ENCODE results near the gene ATP6V1G3. TPM values are rescaled to one million over a fixed set of nuclear protein-coding genes. Genes with fewer than 3 reads are reported as not detected.

Gene ATP6V1G3
- total and polyA plus RNA-seq, 2 donors (not counting 1 experiment from before 2014, with no cell fraction given), result not detected

DNA sequence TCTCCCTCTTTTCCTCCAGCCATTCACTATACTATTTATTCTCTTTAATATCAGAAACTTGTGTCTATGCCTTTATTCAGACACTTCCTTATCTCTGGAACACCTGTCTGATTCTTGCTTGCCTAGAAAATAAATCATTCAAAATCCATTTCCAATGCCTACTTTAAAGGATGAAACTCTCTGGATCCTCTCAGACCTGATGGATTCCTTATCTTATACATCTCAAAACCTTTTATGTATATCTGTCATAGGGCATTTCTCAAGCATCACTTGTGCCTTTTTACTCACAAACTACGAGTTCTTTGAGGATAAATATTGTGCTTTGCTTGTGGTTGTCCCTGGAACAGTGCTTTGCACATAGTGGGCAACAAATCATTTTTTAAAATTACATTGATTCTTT lies 3.8 kb upstream of the ATP6V1G3 start:
- Histone ChIP-seq H3K27me3 (replicated peaks in 1 of 4; ENCODE audit: control extremely low read depth in 1 of 4, control insufficient read depth in 3 of 4, insufficient read depth in 4 of 4, low read length in 3 of 4) (no peaks in the 10 kb centered on the region), H3K79me2 (ENCODE audit: control insufficient read depth, insufficient read depth, low read length) (peaks cover 13% of the 10 kb centered on the region), H3K4me2 (replicated peaks; ENCODE audit: low read depth, low read length, poor library complexity, severe bottlenecking) (peak overlapping the region; percentile 62), H3K4me3 (ENCODE audit: control extremely low read depth in 1 of 5, extremely low read depth in 1 of 5, insufficient read depth in 1 of 5, low read depth in 2 of 5, low read length in 4 of 5) (peak overlapping the region in 1 of 5 experiments; percentile 27), H3K9me3 (ENCODE audit: control extremely low read depth in 1 of 3, control insufficient read depth in 2 of 3, insufficient read depth in 1 of 3, low read length in 2 of 3) (peaks cover 2 to 5% (median 2%) of the 10 kb centered on the region in 3 donors), H2AFZ (ENCODE audit: insufficient read depth, low read depth, low read length, poor library complexity, severe bottlenecking) (no peak overlapping the region), H3K4me1 (ENCODE audit: control insufficient read depth in 2 of 2, insufficient read depth in 2 of 2, low read length in 2 of 2) (peaks cover 37 to 57% of the 10 kb centered on the region in 2 donors), H3K9ac (ENCODE audit: low read length) (no peak overlapping the region), H3K27ac (ENCODE audit: low read length in 2 of 2) (peak overlapping the region; percentile 77 to 81), H3K36me3 (replicated peaks in 1 of 2; ENCODE audit: control extremely low read depth in 1 of 2, control insufficient read depth in 1 of 2, extremely low read depth in 1 of 2, insufficient read depth in 2 of 2, low read length in 1 of 2) (no peaks in the 10 kb centered on the region), H4K20me1 (ENCODE audit: control insufficient read depth, insufficient read depth, low read length, poor library complexity, severe bottlenecking) (no peaks in the 10 kb centered on the region)
- intact Hi-C loops (cut with micrococcal nuclease), result loop anchor here (1.0 kb wide), 1 partner anchor 10 kb away; no protein-coding TSS in a partner anchor
- ChIA-PET POLR2A (interaction anchor here (1.0 kb wide), 1 partner anchor 54 kb away, joined by 4 read pairs; no protein-coding TSS in a partner anchor), CTCF (interaction anchor here (0.7 to 1.4 kb wide), 6 partner anchors 17 to 388 kb away, joined by 3 to 5 read pairs (median 3); no protein-coding TSS in a partner anchor)
- WGBS (ENCODE audit: insufficient coverage), result no CpG with 5 or more reads among the region's 1 CpG
- Mint-ChIP-seq H3K4me3 (no peak overlapping the region), H3K4me1 (peaks cover 54% of the 10 kb centered on the region), H3K9me3 (ENCODE audit: insufficient read depth) (no peaks in the 10 kb centered on the region), H3K27me3 (no peaks in the 10 kb centered on the region), H3K27ac (peak overlapping the region; percentile 69)
- ATAC-seq (ENCODE audit: low read depth) (no peak), DNase-seq (no peak)
- TF ChIP-seq CTCF (IDR thresholded peaks at IDR 0.05) (no peak), EZH2 (IDR thresholded peaks at IDR 0.05; ENCODE audit: borderline replicate concordance, insufficient read depth, low read depth, low read length, poor library complexity, severe bottlenecking) (no peak)

DNA sequence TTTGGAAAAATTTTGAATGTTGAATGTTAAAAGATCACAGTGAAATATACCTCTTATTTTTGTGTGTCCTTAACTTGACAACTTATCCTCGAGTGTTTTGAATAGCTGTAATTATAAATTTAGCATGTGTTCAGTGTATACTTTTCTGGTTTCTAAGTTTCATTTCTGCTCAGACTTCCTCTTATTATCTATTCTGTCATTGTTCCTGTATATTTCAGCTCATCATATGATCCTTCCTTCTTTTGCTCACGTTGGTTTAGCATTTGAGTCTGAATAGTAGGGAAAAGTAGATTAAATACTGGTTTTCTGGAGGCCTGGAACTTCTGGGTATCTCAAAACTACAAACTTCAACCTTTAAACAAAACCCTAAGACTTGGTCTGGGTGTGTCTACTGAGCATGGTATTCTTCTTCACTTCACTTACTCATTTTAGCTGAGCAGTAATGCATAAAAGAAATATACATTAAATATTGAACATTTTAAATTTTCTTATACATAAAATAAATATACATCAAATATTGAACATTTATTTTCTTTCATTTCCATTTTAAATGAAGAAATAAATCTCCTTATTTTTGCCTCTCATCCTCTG lies 3.3 kb upstream of the ATP6V1G3 start:
- Histone ChIP-seq H3K27me3 (replicated peaks in 1 of 4; ENCODE audit: control extremely low read depth in 1 of 4, control insufficient read depth in 3 of 4, insufficient read depth in 4 of 4, low read length in 3 of 4) (no peaks in the 10 kb centered on the region), H3K4me1 (ENCODE audit: control insufficient read depth in 2 of 2, insufficient read depth in 2 of 2, low read length in 2 of 2) (peaks cover 37 to 57% of the 10 kb centered on the region in 2 donors), H2AFZ (ENCODE audit: insufficient read depth, low read depth, low read length, poor library complexity, severe bottlenecking) (peak overlapping the region; percentile 46), H3K27ac (ENCODE audit: low read length in 2 of 2) (peak overlapping the region; percentile 77 to 81), H3K79me2 (ENCODE audit: control insufficient read depth, insufficient read depth, low read length) (peaks cover 13% of the 10 kb centered on the region), H3K9ac (ENCODE audit: low read length) (peak overlapping the region; percentile 36), H4K20me1 (ENCODE audit: control insufficient read depth, insufficient read depth, low read length, poor library complexity, severe bottlenecking) (no peaks in the 10 kb centered on the region), H3K36me3 (replicated peaks in 1 of 2; ENCODE audit: control extremely low read depth in 1 of 2, control insufficient read depth in 1 of 2, extremely low read depth in 1 of 2, insufficient read depth in 2 of 2, low read length in 1 of 2) (no peaks in the 10 kb centered on the region), H3K4me2 (replicated peaks; ENCODE audit: low read depth, low read length, poor library complexity, severe bottlenecking) (peak overlapping the region; percentile 62), H3K9me3 (ENCODE audit: control extremely low read depth in 1 of 3, control insufficient read depth in 2 of 3, insufficient read depth in 1 of 3, low read length in 2 of 3) (peaks cover 2 to 5% (median 2%) of the 10 kb centered on the region in 3 donors), H3K4me3 (ENCODE audit: control extremely low read depth in 1 of 5, extremely low read depth in 1 of 5, insufficient read depth in 1 of 5, low read depth in 2 of 5, low read length in 4 of 5) (peak overlapping the region in 1 of 5 experiments; percentile 44)
- Mint-ChIP-seq H3K27me3 (no peaks in the 10 kb centered on the region), H3K4me3 (peak overlapping the region; percentile 77), H3K4me1 (peaks cover 55% of the 10 kb centered on the region), H3K27ac (peak overlapping the region; percentile 94), H3K9me3 (ENCODE audit: insufficient read depth) (no peaks in the 10 kb centered on the region)
- CTCF ChIA-PET, result interaction anchor here (0.8 to 1.4 kb wide), 5 partner anchors 17 to 138 kb away, joined by 3 to 5 read pairs (median 3); no protein-coding TSS in a partner anchor
- ATAC-seq (ENCODE audit: low read depth) (peak; percentile 78), DNase-seq (peak; percentile 73)
- POLR2A ChIA-PET, result interaction anchor here (1.0 kb wide), 1 partner anchor 55 kb away, joined by 4 read pairs; no protein-coding TSS in a partner anchor
- no CpG with 5 or more reads among the region's 2 CpGs for WGBS (ENCODE audit: insufficient coverage)
- intact Hi-C loops (cut with micrococcal nuclease), result loop anchor here (1.0 to 2.0 kb wide), 3 partner anchors 11 to 55 kb away; no protein-coding TSS in a partner anchor
- TF ChIP-seq EZH2 (IDR thresholded peaks at IDR 0.05; ENCODE audit: borderline replicate concordance, insufficient read depth, low read depth, low read length, poor library complexity, severe bottlenecking), result no peak
- TF ChIP-seq CTCF (IDR thresholded peaks at IDR 0.05), result no peak

Measured in B cell (primary cell).